GM19452 (cell line): ENCODE measurements around the gene FAM20A.
"Not testable (repeated sequence)": the region's sequence is repeated elsewhere in the genome, so short reads cannot be mapped to it uniquely, and the experiment has no call there.

Source experiments
- ATAC-seq: cut with Tn5 transposase; IDR thresholded peaks from one replicate; pipeline ENCODE4 v1.9.1; 2021; ENCODE audit not compliant: unreplicated experiment

FAM20A gene

GRCh38 chr17:68526548-68526947, 74.6 kb downstream of the FAM20A start:
- ATAC-seq: no peak

DNA sequence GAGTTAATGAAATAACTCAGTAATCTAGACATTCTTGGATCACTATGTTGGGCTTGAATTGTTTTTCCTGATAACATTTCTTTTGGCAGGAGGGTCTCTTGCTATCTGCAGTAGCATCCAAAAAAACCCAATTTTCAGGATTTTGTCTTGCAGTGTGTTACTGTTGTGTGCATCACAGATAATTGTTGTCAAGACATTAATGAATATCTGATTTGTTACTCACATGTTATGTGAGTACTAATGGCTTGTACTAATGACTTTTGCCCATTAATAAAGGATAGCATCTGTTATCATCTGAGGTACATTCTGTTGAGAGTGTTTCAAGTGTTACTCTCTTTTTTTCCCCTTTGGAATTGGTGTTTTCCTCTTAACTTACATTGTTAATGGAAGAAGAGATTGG, 78.9 kb downstream of the FAM20A start:
- no peak for ATAC-seq

- ATAC-seq: no peak
These were observed 81.3 kb downstream of the FAM20A start for GRCh38 chr17:68519911-68520310.

- ATAC-seq: not testable (repeated sequence)
These were observed 82.1 kb downstream of the FAM20A start for GRCh38 chr17:68519051-68519450.

DNA sequence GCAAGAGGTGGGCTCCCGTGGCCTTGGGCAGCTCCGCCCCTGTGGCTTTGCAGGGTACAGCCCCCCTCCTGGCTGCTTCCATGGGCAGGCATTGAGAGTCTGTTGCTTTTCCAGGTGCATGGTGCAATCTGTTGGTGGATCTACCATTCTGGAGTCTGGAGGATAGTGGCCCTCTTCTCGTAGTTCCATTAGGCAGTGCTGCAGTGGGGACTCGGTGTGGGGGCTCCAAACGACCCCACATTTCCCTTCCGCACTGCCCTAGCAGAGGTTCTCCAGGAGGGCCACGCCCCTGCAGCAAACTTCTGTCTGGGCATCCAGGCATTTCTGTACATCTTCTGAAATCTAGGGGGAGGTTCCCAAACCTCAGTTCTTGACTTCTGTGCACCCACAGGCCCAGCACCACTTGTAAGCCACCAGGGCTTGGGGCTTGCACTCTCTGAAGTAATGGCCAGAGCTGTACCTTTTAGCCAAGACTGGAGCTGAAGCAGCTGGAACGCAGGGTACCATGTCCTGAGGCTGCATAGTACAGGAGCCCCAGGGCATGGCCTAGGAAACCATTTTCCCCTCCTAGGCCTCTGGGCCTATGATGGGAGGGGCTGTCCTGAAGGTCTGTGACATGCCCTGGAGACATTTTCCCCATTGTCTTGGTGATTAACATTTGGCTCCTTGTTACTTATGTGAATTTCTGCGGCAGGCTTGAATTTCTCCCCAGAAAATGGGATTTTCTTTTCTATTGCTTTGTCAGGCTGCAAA, 82.9 kb downstream of the FAM20A start:
- no peak for ATAC-seq

- ATAC-seq: not testable (repeated sequence)
These were observed 83.6 kb downstream of the FAM20A start for GRCh38 chr17:68517605-68518004.

GRCh38 chr17:68516732-68517131, 84.4 kb downstream of the FAM20A start:
- no peak for ATAC-seq

DNA sequence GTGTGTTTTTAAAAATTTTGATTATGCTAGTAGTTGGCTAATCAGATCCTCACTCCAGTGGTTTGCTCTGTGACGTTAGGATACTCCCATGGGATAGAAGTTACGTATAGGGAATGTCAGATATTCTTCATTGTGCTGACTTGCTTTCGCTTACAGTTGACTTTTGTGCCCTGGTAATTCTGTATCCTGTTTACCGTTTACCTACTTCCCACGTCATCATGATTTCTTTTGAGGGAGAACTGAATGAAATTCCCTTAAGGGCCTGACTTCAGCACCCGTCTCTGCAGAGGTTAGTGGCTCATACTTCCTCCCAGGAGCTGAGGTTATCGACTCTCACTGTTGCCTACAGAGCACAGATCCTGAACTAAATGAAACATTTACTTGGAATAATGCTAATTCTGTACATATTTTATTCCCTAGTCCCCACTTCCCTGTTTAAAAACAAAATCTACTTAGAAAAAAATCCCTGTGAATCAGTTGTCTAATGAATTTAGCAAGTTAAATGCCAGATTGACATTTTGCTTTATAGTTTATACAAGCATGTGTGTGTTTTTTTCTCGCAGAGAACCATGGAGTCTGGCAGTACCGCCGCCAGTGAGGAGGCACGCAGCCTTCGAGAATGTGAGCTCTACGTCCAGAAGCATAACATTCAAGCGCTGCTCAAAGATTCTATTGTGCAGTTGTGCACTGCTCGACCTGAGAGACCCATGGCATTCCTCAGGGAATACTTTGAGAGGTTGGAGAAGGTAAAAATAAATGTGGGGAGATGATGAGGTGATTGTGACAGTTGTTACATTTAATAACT, 86.1 kb downstream of the FAM20A start:
- no peak for ATAC-seq

- ATAC-seq: no peak
These were observed 87.2 kb downstream of the FAM20A start for GRCh38 chr17:68513932-68514331.

GRCh38 chr17:68512960-68513474, 88.2 kb downstream of the FAM20A start:
- ATAC-seq: no peak

GRCh38 chr17:68512247-68512959, 88.8 kb downstream of the FAM20A start, which contains the start of gene PRKAR1A:
PRKAR1A (plus strand) TSS chr17:68512430; CDS start chr17:68515400, 2,970 bp downstream.
- ATAC-seq: peak; percentile 89

DNA sequence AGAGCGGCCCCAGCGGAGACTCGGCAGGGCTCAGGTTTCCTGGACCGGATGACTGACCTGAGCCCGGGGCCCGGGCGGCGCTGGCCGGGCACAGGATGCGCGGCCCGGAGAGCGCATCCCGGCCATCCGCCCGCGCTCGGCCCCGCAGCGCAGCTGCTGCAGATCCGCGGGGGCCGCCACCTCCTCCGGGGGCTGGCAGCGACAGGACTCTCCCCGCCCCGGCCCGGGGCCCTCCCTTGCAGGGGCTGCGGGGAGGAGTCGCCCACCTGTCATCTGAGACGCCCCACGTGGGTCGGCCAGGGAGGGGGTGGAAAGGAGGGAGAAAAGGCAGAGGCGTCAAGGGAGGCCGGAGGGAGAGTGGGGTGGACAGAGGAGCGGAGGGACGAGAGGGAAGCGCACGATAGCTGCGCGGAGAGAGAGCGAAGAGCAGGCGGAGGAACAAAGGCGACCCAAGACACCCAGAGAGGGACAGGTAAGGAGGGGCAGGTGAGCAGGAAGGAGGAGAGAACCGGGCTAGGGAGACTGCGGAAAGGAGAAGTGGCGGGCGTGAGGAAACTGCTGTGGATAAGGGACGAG, 89.4 kb downstream of the FAM20A start:
- ATAC-seq: peak; percentile 39

GRCh38 chr17:68511254-68511670, 89.9 kb downstream of the FAM20A start:
- ATAC-seq: no peak

- ATAC-seq: no peak
These were observed 91.8 kb downstream of the FAM20A start for GRCh38 chr17:68509141-68510057.

DNA sequence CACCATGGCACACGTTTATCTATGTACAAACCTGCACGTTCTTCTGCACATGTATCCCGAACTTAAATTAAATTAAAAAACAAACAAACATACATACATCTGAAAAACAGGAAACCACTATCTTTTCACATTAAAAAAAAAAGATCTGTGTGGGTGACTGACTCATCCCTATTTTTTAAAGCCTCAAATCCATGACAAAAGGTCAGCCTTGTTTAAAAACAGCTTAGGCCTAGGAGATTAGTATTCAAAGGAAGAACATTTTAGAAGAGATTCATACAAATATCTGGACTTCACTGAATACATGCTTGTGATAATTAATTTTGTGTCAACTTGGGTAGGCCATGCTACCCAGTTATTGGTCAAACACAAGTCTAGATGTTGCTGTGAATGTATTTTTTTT, 93.6 kb downstream of the FAM20A start:
- ATAC-seq: no peak

DNA sequence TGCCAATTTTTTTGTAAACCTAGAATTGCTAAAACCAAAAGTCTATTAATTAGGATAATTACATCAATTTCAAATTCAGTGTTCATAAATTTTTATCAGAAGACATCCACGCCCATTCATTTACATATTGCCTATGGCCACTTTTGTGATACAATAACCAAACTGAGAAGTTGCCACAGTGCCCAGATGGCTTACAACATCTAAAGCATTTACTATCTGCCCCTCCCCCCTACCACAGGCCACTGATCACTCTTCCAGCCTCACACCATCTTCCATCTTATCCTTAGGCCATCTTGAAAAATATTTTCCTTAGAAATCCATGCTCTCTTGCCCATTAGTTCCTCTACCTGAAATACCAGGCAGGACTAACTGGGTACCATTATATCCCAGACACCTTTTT, 95.2 kb downstream of the FAM20A start:
- no peak for ATAC-seq

DNA sequence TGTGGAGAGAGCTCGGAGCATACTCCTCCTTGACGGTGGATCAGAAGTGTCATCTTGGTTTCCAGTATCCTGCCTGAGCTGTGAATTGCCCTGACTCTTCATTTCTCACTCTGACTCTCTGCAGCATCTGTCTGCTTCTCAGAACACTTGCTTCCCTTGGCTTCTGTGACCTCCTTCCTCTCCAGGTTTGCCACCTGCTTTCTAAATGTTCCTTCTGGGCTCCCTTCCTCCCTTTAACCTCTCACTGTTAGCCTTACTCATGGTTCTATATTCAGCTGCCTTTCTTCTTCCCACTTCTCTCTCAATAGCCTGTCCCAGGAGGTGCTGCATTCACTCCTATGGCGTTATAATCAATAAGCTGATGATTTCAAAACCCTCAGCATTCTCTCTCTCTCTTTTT, 100.1 kb downstream of the FAM20A start:
- ATAC-seq: no peak

- ATAC-seq: no peak
These were observed 101.6 kb downstream of the FAM20A start for GRCh38 chr17:68499587-68499986.

DNA sequence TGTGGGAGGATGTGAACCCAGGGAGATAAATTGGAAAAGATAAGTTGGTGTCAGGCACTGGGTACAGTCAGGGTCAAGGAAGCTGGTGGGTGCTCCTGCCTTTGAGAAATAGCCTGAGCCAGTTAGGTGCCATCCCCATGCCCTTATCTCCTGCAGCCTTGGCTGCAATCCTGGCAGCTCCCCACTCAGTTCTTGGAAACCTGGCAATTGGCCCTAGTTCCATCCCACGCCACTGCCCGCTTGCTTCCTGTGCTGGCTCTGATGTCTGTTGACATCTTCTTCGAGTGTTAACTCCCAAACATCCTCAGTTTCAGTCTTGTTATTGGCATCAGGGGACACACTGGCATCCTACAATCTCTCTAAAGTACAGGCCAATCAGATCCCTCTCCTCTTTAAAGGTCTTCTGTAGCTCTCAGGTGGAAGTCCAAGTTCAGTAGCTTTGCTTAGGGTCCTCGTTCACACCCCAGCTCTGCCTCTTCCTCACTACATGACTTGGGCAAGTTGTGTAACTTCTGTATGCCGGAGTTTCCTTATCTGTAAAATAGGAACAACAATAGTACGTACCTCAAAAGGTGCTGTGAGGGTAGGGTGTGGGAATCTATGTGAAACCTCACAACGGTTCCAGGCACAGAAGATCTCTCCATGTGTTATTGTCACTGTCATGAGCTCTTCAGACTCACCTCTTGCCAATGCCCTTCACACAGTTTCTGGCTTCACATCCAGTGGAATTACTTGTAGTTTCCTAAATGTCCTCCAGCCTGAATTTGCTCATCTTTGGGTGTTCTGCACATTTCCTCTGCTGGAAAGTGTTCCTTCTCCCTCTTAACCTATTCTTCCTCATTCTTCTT, 102.5 kb downstream of the FAM20A start:
- ATAC-seq: peak; percentile 31
